IMR-90 (cell line): Measurements from ENCODE around the gene LAIR1. TPM values are rescaled to one million over a fixed set of nuclear protein-coding genes. Genes with fewer than 3 reads are reported as not detected.

ENCODE experiments used
- ATAC-seq: fragments of 200-7000 bp; cut with Tn5 transposase; 2 replicates; pipeline ENCODE4 v1.9.1; 2020; ENCODE audit warnings: low read depth, mild to moderate bottlenecking, moderate library complexity
- BruUV-seq: library from RNA; stranded (reverse); fragments of 400-500 nt; replicated peaks from 2 replicates; lab custom pipeline; 2021; lab: Mats Ljungman, UMichigan
- CTCF ChIA-PET: fragments of 300-600 bp; formaldehyde crosslinking; extraction: SDS; loops from one replicate; lab custom pipeline; 2021; ENCODE audit warnings: antibody characterized with exemption; lab: Yijun Ruan, JAX
- POLR2A ChIA-PET: fragments of 300-600 bp; sonication (Branson Sonifier 250); formaldehyde crosslinking; loops from one replicate; lab custom pipeline; 2022; ENCODE audit warnings: antibody characterized with exemption; ENCODE audit not compliant: unreplicated experiment; lab: Charles Lee
- DNase-seq: peaks from one replicate; pipeline ENCODE4 v3.0.0; 2013
- H2AFZ ChIP-seq: replicated peaks from 2 replicates; pipeline ENCODE3; 2013; ENCODE audit warnings: low read length, mild to moderate bottlenecking; ENCODE audit not compliant: poor library complexity
- H2AK5ac ChIP-seq: 2 replicates; pipeline ENCODE4 v1.6.1; 2013; ENCODE audit warnings: low read depth, low read length, inconsistent platforms
- H2AK9ac ChIP-seq: replicated peaks from 2 replicates; pipeline ENCODE3; 2013; ENCODE audit warnings: mild to moderate bottlenecking, low read depth, low read length, moderate library complexity; ENCODE audit not compliant: poor library complexity
- H2BK120ac ChIP-seq: 2 replicates; pipeline ENCODE4 v1.6.1; 2013; ENCODE audit warnings: low read depth, low read length, inconsistent platforms
- H2BK15ac ChIP-seq: 3 replicates; pipeline ENCODE4 v1.6.1; 2013; ENCODE audit warnings: low read depth, low read length, inconsistent platforms
- H2BK20ac ChIP-seq: 2 replicates; pipeline ENCODE4 v1.6.1; 2013; ENCODE audit warnings: low read depth, mild to moderate bottlenecking, inconsistent platforms, low read length, moderate library complexity
- H2BK5ac ChIP-seq: 2 replicates; pipeline ENCODE4 v1.6.1; 2013; ENCODE audit warnings: mild to moderate bottlenecking, low read depth, low read length, inconsistent platforms; ENCODE audit not compliant: poor library complexity, severe bottlenecking
- H3K14ac ChIP-seq: replicated peaks from 2 replicates; pipeline ENCODE4 v1.6.1; 2013; ENCODE audit warnings: low read depth, low read length, inconsistent platforms
- H3K18ac ChIP-seq: 2 replicates; pipeline ENCODE4 v1.6.1; 2013; ENCODE audit warnings: low read depth, low read length, control low read depth
- H3K23ac ChIP-seq: 2 replicates; pipeline ENCODE4 v1.6.1; 2013; ENCODE audit warnings: low read depth, low read length, inconsistent platforms
- H3K27ac ChIP-seq: 2 replicates; pipeline ENCODE4 v1.5.1; 2013; ENCODE audit warnings: mild to moderate bottlenecking, control low read depth, low read length; ENCODE audit not compliant: insufficient read depth
- H3K27me3 ChIP-seq: 2 replicates; pipeline ENCODE4 v1.6.1; 2013; ENCODE audit warnings: low read length; ENCODE audit not compliant: control insufficient read depth, insufficient read depth
- H3K36me3 ChIP-seq: 2 replicates; pipeline ENCODE4 v1.6.1; 2013; ENCODE audit warnings: low read length, mixed read lengths; ENCODE audit not compliant: control insufficient read depth, insufficient read depth
- H3K4ac ChIP-seq: 2 replicates; pipeline ENCODE4 v1.6.1; 2013; ENCODE audit warnings: low read depth, low read length, inconsistent platforms
- H3K4me1 ChIP-seq: 2 replicates; pipeline ENCODE4 v1.6.1; 2013; ENCODE audit warnings: low read length, mixed read lengths; ENCODE audit not compliant: control insufficient read depth, insufficient read depth
- H3K4me2 ChIP-seq: 2 replicates; pipeline ENCODE4 v1.6.1; 2013; ENCODE audit warnings: low read depth, mild to moderate bottlenecking, control low read depth, low read length, moderate library complexity
- H3K4me3 ChIP-seq: 2 replicates; pipeline ENCODE4 v1.5.1; 2013; ENCODE audit warnings: low read depth, mild to moderate bottlenecking, control low read depth, low read length, moderate library complexity; ENCODE audit not compliant: insufficient read depth
- H3K56ac ChIP-seq: 2 replicates; pipeline ENCODE4 v1.6.1; 2013; ENCODE audit warnings: low read length, inconsistent platforms; ENCODE audit not compliant: insufficient read depth; ENCODE audit errors: extremely low read depth
- H3K79me1 ChIP-seq, 2 experiments: 2 replicates each; pipeline ENCODE4 v1.6.1; 2013; ENCODE audit warnings: low read length in 2 of 2, inconsistent platforms in 1 of 2, low read depth in 1 of 2
- H3K9ac ChIP-seq: 2 replicates; pipeline ENCODE4 v1.6.1; 2013; ENCODE audit warnings: low read depth, low read length, control low read depth
- H3K9me1 ChIP-seq: 2 replicates; pipeline ENCODE4 v1.6.1; 2013; ENCODE audit warnings: low read length, inconsistent platforms; ENCODE audit not compliant: insufficient read depth
- H3K9me3 ChIP-seq: 2 replicates; pipeline ENCODE4 v1.6.1; 2013; ENCODE audit warnings: low read length; ENCODE audit not compliant: control insufficient read depth, insufficient read depth
- H4K20me1 ChIP-seq: 2 replicates; pipeline ENCODE4 v1.6.1; 2013; ENCODE audit warnings: low read length, inconsistent platforms; ENCODE audit not compliant: insufficient read depth
- H4K5ac ChIP-seq: 2 replicates; pipeline ENCODE4 v1.6.1; 2013; ENCODE audit warnings: mild to moderate bottlenecking, low read depth, low read length, control low read depth
- H4K8ac ChIP-seq, 2 experiments: 2 replicates each; pipeline ENCODE4 v1.6.1; 2013; ENCODE audit warnings: low read depth in 2 of 2, low read length in 2 of 2, control low read depth in 1 of 2, inconsistent platforms in 1 of 2
- H4K91ac ChIP-seq: 2 replicates; pipeline ENCODE4 v1.6.1; 2013; ENCODE audit warnings: low read depth, low read length, inconsistent platforms; ENCODE audit not compliant: insufficient read depth
- BHLHE40 ChIP-seq: fragments of 150-350 bp; IDR thresholded peaks from 2 replicates; pipeline ENCODE4 v1.6.1; 2016; ENCODE audit warnings: mild to moderate bottlenecking, low read depth, low read length
- CEBPB ChIP-seq: IDR thresholded peaks from 2 replicates; pipeline ENCODE4 v1.6.1; 2012; ENCODE audit warnings: low read depth, low read length, improper control_type of control experiment
- CHD1 ChIP-seq: IDR thresholded peaks from 2 replicates; pipeline ENCODE4 v1.6.1; 2012; ENCODE audit warnings: low read depth, low read length, improper control_type of control experiment
- ELK1 ChIP-seq: fragments of 150-350 bp; IDR thresholded peaks from 2 replicates; pipeline ENCODE4 v1.6.1; 2016; ENCODE audit warnings: low read depth, mild to moderate bottlenecking, low read length, moderate library complexity, borderline replicate concordance
- FOS ChIP-seq: fragments of 150-350 bp; IDR thresholded peaks from 2 replicates; pipeline ENCODE4 v1.6.1; 2016; ENCODE audit warnings: low read depth, low read length
- MAFK ChIP-seq: IDR thresholded peaks from 2 replicates; pipeline ENCODE4 v1.6.1; 2012; ENCODE audit warnings: low read depth, low read length, improper control_type of control experiment
- MAZ ChIP-seq: IDR thresholded peaks from 2 replicates; pipeline ENCODE4 v1.6.1; 2012; ENCODE audit warnings: low read depth, mild to moderate bottlenecking, low read length, improper control_type of control experiment, moderate library complexity, borderline replicate concordance
- MXI1 ChIP-seq: IDR thresholded peaks from 2 replicates; pipeline ENCODE4 v1.6.1; 2012; ENCODE audit warnings: low read depth, mild to moderate bottlenecking, low read length, moderate library complexity, borderline replicate concordance
- NFE2L2 ChIP-seq: fragments of 150-350 bp; IDR thresholded peaks from 2 replicates; pipeline ENCODE4 v1.6.1; 2016; ENCODE audit warnings: low read depth, mild to moderate bottlenecking, low read length
- POLR2A ChIP-seq: IDR thresholded peaks from 2 replicates; pipeline ENCODE4 v1.6.1; 2012; ENCODE audit warnings: mild to moderate bottlenecking, low read depth, low read length
- RAD21 ChIP-seq: IDR thresholded peaks from 2 replicates; pipeline ENCODE4 v1.6.1; 2012; ENCODE audit warnings: low read length, improper control_type of control experiment
- RCOR1 ChIP-seq: IDR thresholded peaks from 2 replicates; pipeline ENCODE4 v1.6.1; 2012; ENCODE audit warnings: mild to moderate bottlenecking, low read length, improper control_type of control experiment; ENCODE audit not compliant: insufficient replicate concordance
- RFX5 ChIP-seq: IDR thresholded peaks from 2 replicates; pipeline ENCODE4 v1.8.0; 2012; ENCODE audit warnings: low read depth, mild to moderate bottlenecking, low read length, moderate library complexity
- SMC3 ChIP-seq: fragments of 150-350 bp; IDR thresholded peaks from 2 replicates; pipeline ENCODE4 v1.6.1; 2016; ENCODE audit warnings: low read depth, mild to moderate bottlenecking, antibody characterized with exemption, low read length, moderate library complexity
- WGBS, 2 experiments: methylation state at CpG; one replicate each; pipeline versions ENCODE4 v1.1.5 to v1.1.7; 2013; ENCODE audit warnings: missing lambda C conversion rate in 2 of 2; ENCODE audit not compliant: insufficient read length in 1 of 2; ENCODE audit errors: extremely low coverage in 2 of 2; 5-methylcytosine and 5-hydroxymethylcytosine counted together
- dilution Hi-C: fragments of 300-500 bp; cut with HindIII; formaldehyde crosslinking; loops from one replicate; pipeline ENCODE4 v1.14.3; 2018; ENCODE audit warnings: low sequenced_read_pairs; ENCODE audit not compliant: unreplicated experiment
- in situ Hi-C: fragments of 300-500 bp; cut with MboI; formaldehyde crosslinking; loops from 3 replicates; pipeline ENCODE4 v1.14.3; 2019; ENCODE audit warnings: low sequenced_read_pairs, inconsistent platforms, mixed read lengths
- intact Hi-C: fragments of 100-400 bp; cut with micrococcal nuclease; formaldehyde crosslinking; loops from 2 replicates; pipeline ENCODE4 v1.10.0; 2022
- polyA plus RNA-seq, 3 experiments: library from polyadenylated mRNA; depleted of rRNA; stranded (reverse); fragments of >200 nt; gene quantifications; 2 replicates each; pipeline ENCODE4 v1.2.3, GENCODE V29; 2012; ENCODE audit warnings: low replicate concordance in 1 of 3
- total RNA-seq: library from RNA; depleted of rRNA; stranded (reverse); fragments of >200 nt; gene quantifications from 2 replicates; pipeline ENCODE4 v1.2.3, GENCODE V29; 2012
- TF ChIP-seq, protein P1 (sequence below): fragments of 150-350 bp; IDR thresholded peaks from 2 replicates; pipeline ENCODE4 v1.6.1; 2017; ENCODE audit warnings: mild to moderate bottlenecking, antibody characterized with exemption, low read length, low read depth
- TF ChIP-seq, protein P2 (sequence below): conservative IDR thresholded peaks from 2 replicates; pipeline ENCODE4 v1.5.1; 2012; ENCODE audit warnings: mild to moderate bottlenecking, low read depth, low read length, improper control_type of control experiment

Gene LAIR1
- total and polyA plus RNA-seq, 2 of the 4 experiments (the other 2 are of a cell fraction): not detected

DNA sequence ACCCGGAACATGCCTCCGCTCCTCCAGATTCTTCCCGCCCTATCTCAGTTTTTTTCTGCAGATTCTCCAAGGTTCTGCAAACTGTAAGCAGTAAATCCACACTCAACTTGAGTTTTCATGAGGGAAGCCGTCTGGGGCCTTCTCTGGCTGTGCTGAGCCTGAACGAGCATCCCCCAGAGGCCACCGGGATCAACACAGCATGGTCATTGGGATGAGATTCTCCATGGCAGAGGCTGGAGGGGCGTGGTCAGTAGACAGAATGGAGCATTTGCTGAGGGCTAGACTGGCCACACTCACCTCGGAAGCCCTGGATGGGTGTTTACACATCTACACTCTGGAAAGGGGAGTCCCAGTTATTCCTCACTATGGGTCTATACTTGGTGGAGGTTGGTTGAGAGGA lies 23.4 kb downstream of the LAIR1 start:
- 62% methylated on average over 3 of the region's 8 CpGs; no CpG with 5 or more reads in 1 of the 2 experiments for WGBS, 2 experiments
- Histone ChIP-seq H2BK120ac (no peak overlapping the region), H3K79me1 (no peaks in the 10 kb centered on the region), H3K9me3 (peaks cover 10% of the 10 kb centered on the region), H3K56ac (no peak overlapping the region), H2AK5ac (no peak overlapping the region), H3K4me3 (no peak overlapping the region), H3K14ac (no peak overlapping the region), H3K27ac (no peak overlapping the region), H2BK5ac (no peak overlapping the region), H2AFZ (no peak overlapping the region), H3K36me3 (no peaks in the 10 kb centered on the region), H2BK20ac (no peak overlapping the region), H4K20me1 (no peaks in the 10 kb centered on the region), H4K8ac (no peak overlapping the region), H3K9me1 (no peaks in the 10 kb centered on the region), H4K5ac (no peak overlapping the region), H3K4ac (no peak overlapping the region), H2AK9ac (no peak overlapping the region), H3K4me2 (no peak overlapping the region), H3K23ac (no peak overlapping the region), H3K4me1 (no peaks in the 10 kb centered on the region), H3K18ac (no peak overlapping the region), H3K27me3 (no peaks in the 10 kb centered on the region), H3K9ac (no peak overlapping the region), H4K91ac (no peak overlapping the region), H2BK15ac (no peak overlapping the region)
- CTCF ChIA-PET: no interaction called here
- no peak for ATAC-seq
- dilution Hi-C loops: no loop called here
- no peak for TF ChIP-seq MXI1
- TF ChIP-seq RAD21: no peak
- no peak for TF ChIP-seq ELK1
- TF ChIP-seq RFX5: no peak
- TF ChIP-seq CEBPB: no peak
- TF ChIP-seq MAFK: no peak
- TF ChIP-seq, protein P1, sequence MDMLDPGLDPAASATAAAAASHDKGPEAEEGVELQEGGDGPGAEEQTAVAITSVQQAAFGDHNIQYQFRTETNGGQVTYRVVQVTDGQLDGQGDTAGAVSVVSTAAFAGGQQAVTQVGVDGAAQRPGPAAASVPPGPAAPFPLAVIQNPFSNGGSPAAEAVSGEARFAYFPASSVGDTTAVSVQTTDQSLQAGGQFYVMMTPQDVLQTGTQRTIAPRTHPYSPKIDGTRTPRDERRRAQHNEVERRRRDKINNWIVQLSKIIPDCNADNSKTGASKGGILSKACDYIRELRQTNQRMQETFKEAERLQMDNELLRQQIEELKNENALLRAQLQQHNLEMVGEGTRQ: no peak
- no peak for TF ChIP-seq NFE2L2
- TF ChIP-seq POLR2A: no peak
- no peak for TF ChIP-seq MAZ
- TF ChIP-seq RCOR1: no peak
- no peak for TF ChIP-seq BHLHE40
- TF ChIP-seq, protein P2, sequence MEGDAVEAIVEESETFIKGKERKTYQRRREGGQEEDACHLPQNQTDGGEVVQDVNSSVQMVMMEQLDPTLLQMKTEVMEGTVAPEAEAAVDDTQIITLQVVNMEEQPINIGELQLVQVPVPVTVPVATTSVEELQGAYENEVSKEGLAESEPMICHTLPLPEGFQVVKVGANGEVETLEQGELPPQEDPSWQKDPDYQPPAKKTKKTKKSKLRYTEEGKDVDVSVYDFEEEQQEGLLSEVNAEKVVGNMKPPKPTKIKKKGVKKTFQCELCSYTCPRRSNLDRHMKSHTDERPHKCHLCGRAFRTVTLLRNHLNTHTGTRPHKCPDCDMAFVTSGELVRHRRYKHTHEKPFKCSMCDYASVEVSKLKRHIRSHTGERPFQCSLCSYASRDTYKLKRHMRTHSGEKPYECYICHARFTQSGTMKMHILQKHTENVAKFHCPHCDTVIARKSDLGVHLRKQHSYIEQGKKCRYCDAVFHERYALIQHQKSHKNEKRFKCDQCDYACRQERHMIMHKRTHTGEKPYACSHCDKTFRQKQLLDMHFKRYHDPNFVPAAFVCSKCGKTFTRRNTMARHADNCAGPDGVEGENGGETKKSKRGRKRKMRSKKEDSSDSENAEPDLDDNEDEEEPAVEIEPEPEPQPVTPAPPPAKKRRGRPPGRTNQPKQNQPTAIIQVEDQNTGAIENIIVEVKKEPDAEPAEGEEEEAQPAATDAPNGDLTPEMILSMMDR: no peak
- no peak for TF ChIP-seq FOS
- no peak for TF ChIP-seq SMC3
- TF ChIP-seq CHD1: no peak
- POLR2A ChIA-PET: no interaction called here
- no TSS peak for BruUV-seq
- in situ Hi-C loops: no loop called here
- DNase-seq: no peak
- intact Hi-C loops: no loop called here
